Inflammatory macrophage treated with lipopolysaccharide for 4 hours (primary cell): ENCODE measurements around the gene SMAD6.

ENCODE experiments used
- DNase-seq: peaks from one replicate; pipeline ENCODE4 v3.0.0-alpha.2; 2020

SMAD6 gene

DNA sequence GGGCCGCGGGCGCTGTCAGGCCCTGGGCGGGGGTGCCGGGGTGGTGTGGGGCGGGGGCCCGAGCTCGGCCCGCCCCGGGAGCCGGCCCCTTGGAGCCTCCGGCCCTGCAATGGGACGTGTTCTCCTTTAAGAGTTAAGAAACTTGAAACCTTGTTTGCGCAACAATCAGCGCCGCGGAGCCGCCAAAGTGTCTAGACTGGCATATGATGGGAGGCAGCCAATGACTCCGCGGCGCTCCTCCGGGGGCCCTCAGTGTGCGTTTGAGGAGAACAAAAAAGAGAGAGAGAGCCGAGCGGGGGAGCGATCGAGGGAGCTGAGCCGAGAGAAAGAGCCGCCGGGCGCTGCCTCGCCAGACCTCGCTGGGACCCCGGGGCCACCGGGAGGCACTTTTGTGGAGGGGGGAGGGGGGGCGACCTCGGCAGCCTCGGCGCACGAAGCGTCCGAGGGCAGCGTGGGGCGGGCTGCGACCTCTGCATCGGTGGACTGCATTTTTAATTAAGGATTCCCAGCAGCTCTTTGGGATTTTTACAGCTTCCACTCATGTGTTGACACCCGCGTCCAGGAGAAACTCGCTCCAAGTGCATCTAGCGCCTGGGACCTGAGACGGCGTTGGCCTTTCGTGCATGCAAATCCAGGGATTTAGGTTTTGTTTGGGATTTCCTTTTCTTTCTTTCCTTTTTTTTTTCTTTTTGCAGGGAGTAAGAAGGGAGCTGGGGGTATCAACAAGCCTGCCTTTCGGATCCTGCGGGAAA, at the start of gene SMAD6:
Gene SMAD6 (plus strand): TSS at position 202 of the 752 bp plus-strand sequence. CDS start 1,023 bp downstream, outside the sequence.
- DNase-seq = peak; percentile 98

- no peak for DNase-seq
Measured at GRCh38 chr15:66652806-66653205, 49.2 kb upstream of the SMAD6 start.

DNA sequence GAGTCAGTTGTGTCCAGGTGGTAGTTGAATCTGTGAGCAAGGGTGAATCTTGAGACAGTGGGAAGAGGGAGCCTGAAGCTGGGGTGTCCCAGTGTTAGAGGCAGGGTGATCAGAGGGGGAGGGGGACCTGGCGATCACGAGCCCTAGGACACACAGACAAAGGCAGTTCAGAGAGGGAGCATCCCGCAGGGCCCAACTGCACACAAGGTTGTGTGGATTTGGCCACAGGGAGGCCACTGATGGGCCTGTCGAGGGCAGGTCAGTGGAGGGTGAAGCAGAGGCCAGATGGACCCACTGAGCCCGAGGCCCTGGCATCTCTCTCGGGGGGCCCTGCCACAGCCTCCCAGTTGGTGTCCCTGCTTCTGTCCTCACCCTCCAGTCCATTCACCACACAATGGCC, 48.6 kb upstream of the SMAD6 start:
- DNase-seq = no peak

- no peak for DNase-seq
Measured at GRCh38 chr15:66653852-66654251, 48.2 kb upstream of the SMAD6 start.

DNA sequence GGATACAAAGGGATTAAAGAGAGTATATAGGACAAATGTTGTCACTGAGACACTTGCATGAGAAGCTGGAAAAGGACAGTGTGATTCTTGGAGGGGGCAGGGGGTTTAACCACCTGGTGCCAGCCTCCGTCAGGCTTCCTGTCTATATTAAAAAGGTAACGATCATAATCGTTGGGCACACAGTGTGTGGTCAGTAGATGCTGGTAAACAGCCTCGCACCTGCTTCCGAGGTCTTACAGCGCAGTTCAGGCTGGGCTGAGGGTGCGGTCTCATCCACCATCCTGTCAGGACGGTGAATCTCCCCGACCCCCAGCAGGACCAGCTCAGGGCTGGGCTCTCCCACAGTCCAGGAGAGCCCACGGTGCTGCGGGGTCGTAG, 47.7 kb upstream of the SMAD6 start:
- DNase-seq = no peak

GRCh38 chr15:66654739-66655375, 47.2 kb upstream of the SMAD6 start:
- DNase-seq = no peak

GRCh38 chr15:66655511-66655910, 46.5 kb upstream of the SMAD6 start:
- no peak for DNase-seq

DNA sequence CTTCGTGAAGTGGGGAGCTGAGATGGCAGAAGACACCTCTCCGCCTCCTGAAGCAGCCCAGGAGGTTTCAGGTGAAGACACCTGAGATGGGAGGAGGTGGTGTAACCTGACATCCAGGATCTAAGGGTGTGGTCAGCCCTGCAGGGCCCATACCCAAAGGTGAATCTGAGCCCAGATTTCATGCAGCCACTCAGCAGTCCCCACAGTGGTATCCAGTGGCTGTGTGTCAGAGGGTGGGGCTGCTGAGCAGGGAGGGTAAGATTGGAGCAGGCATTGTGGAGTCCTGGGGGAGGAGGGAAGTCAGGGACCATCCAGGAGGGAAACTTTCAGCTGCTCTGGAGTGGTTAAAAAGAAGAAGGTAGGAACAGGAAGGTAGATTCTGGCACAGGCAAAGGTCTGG, 46.0 kb upstream of the SMAD6 start:
- no peak for DNase-seq

- no peak for DNase-seq
Measured at GRCh38 chr15:66657185-66658020, 44.6 kb upstream of the SMAD6 start.

- no peak for DNase-seq
Measured at GRCh38 chr15:66658044-66658443, 44.0 kb upstream of the SMAD6 start.

DNA sequence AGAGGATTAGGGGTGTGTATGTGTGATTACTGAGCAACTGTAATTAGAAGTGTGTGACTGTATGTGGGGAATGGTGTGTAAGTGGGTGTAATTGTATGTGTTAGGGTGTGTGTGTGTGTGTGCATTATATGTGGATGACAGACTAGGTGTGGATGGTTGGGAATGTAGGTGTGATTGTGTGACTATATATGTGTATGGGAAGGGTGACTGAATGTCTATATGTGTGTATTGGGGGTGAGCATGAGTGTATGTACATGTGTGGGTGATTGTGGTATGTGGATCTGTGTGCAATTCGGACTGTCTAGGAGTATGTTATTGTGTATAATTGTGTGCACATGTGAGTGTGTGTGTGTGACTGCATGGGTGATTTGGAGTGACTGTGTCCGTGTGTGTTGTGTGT, 43.2 kb upstream of the SMAD6 start:
- DNase-seq = no peak

GRCh38 chr15:66659384-66659783, 42.7 kb upstream of the SMAD6 start:
- DNase-seq = no peak

- no peak for DNase-seq
Measured at GRCh38 chr15:66661432-66662096, 40.5 kb upstream of the SMAD6 start.

DNA sequence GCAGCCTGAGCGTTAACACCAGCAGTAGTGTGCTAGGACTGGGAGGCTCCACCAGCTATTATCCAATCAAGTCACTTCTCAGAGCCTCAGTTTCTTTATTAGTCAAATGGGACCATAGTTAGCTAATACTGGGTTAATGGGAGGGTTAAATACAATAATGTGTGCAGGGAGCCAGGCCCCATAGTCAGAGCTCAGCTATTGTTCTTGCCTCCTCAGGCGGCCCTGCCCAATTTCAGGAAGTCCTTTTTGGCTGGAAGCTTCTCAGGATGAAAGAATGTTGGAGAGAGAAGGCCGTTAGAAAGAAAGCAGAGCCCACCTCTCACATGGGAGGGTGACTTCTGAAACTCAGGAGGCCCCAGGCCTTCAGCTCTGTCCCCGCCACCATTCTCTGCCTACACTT, 39.5 kb upstream of the SMAD6 start:
- DNase-seq = no peak

- DNase-seq = no peak
Measured at GRCh38 chr15:66663664-66664063, 38.4 kb upstream of the SMAD6 start.

GRCh38 chr15:66670175-66670574, 31.9 kb upstream of the SMAD6 start:
- DNase-seq = no peak

GRCh38 chr15:66670762-66671580, 31.1 kb upstream of the SMAD6 start:
- no peak for DNase-seq

DNA sequence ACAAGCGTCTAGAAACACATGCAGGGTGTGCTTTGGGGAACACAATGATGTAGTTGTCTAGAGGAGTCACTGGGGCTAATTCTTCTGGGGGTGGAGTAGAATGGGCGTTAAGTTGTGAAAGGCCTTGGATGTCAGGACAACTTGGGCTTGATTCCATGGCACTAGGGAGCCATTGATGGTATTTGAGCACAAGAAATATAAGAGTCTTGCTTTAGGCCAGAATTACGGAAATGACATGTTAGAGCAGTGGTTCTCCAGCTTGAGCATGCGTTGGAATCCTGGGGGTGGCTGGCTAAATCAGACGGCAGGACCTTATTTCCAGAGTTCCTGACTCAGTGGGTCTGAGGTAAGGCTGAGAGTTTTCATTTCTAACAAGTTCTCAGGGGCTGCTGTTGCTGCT, 29.2 kb upstream of the SMAD6 start:
- no peak for DNase-seq

DNA sequence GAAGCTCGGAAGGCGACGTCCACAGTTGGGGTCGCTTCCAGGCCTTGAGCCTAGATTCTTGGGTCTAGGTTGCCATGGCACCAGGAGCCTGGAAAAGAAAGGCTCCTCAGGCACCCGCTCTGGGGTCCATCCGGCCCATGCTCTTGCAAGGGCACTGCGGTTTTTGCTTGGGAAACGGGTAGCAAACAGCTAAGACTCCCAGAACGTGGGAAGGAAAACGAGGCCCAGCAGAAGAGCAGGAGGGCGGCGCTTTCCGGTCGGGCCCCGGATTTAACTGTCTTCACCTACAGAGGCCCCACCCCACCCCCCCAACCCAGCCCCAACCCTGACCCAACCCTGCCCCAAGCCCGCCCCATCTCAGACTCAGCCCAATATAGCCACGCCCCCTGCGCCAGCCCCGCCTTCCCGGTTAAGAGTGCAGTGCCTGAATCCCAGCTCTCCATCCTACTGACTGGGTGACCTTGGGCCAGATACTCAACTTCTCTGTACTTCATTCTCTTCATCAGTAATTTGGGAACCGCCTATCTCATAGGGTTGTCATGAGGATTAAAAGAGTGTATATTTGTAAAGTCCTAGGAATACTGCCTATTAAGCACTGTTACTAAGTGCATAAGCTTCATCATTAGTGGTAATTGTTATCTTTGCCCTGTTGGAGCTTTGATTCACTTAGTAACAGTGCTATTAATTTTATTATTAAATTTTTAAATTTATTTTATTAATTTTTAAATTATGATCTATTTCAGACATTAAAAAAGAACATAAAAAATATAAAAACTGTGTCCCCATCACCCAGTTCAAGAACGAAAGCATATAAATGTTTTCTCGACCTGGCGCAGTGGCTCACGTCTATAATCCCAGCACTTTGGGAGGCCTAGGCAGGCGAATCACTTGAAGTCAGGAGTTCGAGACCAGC, 28.4 kb upstream of the SMAD6 start:
- DNase-seq = peak; percentile 63

GRCh38 chr15:66674756-66675155, 27.3 kb upstream of the SMAD6 start:
- no peak for DNase-seq

DNA sequence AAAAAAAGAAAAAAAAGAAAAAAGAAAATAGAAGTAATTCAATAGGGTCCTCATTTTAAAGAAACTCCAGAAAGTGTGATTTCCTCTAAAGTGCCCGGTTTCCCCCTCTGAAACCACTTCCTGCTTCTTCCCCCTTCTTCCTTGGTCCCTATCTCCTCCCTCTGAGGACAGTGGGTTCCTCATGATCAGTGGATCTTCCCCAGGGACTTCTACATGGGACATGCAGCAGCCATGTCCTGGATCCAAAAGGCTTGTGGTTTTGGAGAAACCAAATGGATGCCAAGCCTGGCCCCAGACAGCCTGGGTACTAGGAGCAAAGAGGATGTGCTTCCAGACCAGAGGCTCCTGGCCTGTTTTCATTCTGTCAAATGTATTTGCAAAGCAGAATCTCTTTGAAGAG, 26.6 kb upstream of the SMAD6 start:
- peak; percentile 40 for DNase-seq
